Stimulated activated CD4-positive, alpha-beta T cell treated with anti-CD3 and anti-CD28 coated beads, Interleukin-1b, Interleukin-23, amount 100 ng/mL, for 48 hours (primary cell): ENCODE data around the gene RUNX1.

Experiments
- DNase-seq: peaks from one replicate; pipeline ENCODE4 v3.0.0-alpha.2; 2020

RUNX1 gene

DNA sequence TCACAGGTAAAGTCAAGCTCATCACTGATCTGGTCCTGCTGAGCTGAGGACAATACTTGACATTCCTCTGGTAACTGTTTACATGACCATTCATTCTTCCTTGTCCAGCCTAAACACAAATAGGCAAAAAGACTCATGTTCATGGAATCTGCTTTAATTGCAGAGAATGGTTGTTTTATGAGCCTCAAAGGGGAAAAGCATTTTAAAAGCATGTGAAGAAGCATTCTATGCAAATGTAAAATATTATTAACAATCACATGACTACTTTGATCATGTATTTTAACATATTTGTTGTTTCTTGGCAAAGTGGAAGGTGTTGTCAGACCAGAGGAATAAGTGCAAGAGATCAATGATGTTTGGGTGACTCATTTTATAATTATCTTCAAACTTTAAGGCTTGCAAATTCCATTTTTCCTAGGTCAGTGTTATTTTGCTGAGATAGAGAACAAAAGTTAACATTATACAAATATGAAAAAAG, 133.7 kb downstream of the RUNX1 start:
- no peak for DNase-seq

DNA sequence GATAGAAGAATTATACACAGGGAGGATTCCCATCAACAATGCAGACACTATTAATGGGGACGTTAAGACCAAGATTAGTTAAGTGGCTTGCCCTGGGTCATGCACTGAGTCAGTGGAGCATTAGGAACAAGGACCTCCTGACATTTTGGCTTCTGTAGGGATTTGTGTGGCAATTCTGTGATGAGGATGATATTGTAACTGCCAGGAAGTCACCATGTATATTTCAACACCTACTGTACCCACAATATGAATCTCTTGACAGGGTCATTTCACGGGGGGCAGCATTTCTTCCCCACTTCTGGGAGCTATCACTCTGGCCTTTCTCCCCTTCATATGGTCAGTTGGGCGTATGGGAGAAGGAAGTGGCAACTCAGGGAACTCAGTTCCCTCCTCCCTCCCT, 134.9 kb downstream of the RUNX1 start:
- no peak for DNase-seq

GRCh38 chr21:34913811-34914210, 135.3 kb downstream of the RUNX1 start:
- DNase-seq, result no peak

GRCh38 chr21:34912022-34912945, 136.8 kb downstream of the RUNX1 start:
- no peak for DNase-seq

DNA sequence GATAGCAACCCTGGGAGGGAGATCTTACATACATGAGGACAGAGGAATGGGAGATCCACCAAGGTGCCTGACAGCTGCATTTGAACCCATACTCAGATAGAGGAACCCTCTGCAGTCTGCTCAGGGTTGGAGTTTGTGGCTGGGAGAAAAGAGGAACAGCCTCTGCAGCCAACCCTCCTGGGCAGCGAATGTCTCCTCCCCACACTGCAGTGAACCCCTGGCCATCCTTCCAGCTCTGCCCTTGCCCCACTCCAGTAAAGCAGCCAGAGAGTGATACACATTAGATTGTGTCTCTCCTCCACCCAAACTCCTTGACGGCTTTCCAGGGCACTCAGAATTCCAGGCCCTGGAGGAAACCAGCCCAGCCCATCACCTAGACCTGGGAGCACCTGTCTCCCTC, 137.7 kb downstream of the RUNX1 start:
- DNase-seq, result no peak

DNA sequence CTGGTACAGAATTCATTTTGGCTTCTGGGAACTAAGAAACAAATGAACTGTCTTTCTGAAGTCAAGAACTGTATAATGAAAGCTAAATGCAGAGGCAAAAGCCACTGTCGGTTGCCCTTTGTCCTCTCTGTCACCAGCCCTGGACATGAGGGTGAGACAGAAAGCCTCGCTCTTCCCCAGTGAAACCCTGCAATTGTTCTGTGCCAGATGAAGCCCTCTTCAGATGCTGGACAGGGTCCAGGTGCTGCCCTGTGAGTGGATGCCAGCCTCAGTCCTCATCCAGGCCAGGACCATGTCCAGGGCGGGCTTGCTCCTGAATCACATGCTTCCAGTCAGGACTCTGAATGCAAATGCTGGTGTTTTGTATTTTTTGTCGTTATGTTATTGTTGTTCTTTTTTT, 138.7 kb downstream of the RUNX1 start:
- DNase-seq, result no peak

DNA sequence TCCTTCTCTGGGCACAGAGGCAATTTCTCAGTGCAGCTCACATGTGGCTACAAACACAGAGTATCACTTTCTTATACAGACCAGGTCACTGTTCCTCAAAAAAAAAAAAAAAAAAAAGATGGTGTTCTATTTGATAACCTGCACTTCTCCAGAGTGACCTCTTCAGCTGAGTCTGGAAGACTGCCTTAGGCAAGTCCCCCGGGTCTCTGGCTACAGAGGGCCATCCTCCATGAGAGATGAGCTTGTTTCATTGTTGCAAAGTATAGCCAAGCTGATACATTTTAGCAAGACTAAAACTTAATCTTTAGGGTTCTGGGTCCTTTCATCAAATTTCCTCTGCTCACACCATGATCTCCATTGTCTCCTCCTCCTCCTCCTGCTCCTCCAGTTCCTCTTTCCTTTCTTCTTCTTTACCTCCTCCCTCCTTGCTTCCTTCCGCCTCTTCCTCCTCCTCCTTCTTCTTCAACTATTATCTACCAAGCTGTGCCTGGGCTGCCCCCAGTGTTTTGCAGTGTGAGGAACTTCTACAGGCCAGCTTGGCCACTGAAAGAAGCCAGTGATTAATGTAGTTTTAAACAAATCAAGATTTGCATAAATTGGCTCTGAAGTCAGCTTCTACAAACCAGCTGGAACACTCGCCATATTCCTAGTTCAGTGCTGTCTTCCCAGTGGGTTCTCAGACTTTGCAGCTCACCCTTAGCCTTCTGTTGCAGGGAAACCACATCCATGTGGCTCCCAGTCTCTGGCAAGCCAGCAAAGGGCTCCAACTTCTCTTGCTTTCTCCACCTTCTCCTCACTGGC, 139.4 kb downstream of the RUNX1 start:
- DNase-seq, result no peak

- no peak for DNase-seq
These were observed 140.6 kb downstream of the RUNX1 start for GRCh38 chr21:34908419-34909055.

GRCh38 chr21:34907461-34908418, 141.4 kb downstream of the RUNX1 start:
- DNase-seq, result no peak

- no peak for DNase-seq
These were observed 142.7 kb downstream of the RUNX1 start for GRCh38 chr21:34906401-34906800.

DNA sequence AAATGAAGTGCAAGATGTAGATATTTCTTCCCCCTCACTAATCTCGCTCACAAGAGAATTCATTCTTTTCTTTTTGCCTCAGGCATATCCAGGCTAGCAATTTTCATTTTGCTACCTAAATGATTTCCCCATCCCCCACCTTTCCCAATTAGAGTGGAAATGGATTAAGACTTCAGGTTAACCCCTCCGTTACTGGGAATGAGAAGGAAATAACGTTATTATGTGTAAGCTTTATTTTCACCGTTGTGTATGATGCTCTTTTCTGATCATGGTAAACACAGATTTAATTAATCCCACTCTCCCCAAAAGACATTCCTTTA, 143.9 kb downstream of the RUNX1 start:
- DNase-seq, result no peak

DNA sequence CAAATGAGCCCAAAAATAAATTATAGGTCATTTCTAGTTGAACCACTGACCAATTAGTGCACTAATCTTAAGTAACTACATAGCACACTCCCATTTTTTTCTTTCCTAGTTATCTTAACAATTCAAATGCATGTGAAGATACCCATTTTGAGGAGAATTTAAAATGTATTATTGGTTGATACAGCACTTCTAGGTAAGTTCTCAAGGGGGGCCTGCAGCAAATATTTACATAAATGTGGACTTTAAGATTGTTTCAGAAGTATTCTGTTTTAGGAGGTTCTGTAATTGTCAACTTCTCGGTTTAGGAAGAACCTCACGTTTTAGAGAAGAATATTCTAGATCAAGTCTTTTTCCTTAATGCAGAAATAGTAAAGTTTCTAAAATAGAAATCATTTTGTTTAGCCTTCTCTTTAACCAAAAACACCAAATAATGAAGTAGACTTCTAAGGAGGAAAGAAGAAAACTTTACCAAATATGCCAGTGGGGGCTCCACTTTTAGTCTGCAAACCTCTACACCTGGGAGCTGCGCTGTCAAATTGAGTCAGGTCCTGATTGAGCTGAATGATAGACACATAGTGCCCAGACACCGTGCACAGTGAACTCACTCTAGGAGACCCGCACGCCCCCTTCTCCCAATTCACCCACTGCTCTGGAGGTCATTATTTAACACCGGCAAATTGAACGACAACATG, 144.4 kb downstream of the RUNX1 start:
- no peak for DNase-seq

DNA sequence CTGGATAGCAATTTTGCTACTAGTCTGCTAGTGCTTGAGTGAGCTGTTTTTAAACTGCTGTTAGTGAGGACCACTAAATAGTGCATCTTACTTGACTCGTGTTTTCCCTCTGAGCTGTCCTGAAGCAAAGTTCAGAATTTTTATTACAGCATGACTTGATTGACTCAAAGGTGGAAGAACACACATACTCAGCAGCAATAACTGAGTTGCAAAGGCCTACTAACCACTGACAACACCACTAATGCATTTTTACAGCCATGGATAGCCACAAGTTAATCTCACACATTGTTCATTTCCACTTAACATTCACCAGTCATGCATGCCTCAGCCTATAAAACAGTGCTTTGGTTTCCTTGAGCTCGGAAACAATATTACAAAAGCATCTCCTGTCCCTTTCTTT, 148.7 kb downstream of the RUNX1 start:
- DNase-seq, result no peak

- DNase-seq, result no peak
These were observed 149.3 kb downstream of the RUNX1 start for GRCh38 chr21:34899760-34900159.

- no peak for DNase-seq
These were observed 149.8 kb downstream of the RUNX1 start for GRCh38 chr21:34899302-34899701.

GRCh38 chr21:34897828-34898227, 151.3 kb downstream of the RUNX1 start:
- DNase-seq, result peak; percentile 13

DNA sequence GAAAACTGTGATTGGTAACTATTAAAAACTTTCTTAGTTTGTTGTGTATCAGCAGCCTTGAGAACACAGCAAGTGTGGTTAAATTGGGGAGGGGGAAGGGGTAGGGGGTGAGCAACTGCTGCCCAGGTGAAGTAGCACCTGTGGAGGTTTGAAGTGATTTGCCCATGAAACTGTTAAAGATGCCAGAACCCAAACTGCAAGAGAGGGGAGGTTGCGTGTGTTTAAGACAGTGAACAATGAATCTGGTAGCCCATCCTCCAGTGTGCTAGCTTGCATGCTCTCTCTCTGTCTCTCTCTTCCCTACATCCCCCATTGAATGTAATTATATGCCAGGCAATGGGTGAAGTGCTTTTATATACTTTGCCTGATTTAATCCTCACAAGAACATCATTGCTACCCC, 154.7 kb downstream of the RUNX1 start:
- no peak for DNase-seq

DNA sequence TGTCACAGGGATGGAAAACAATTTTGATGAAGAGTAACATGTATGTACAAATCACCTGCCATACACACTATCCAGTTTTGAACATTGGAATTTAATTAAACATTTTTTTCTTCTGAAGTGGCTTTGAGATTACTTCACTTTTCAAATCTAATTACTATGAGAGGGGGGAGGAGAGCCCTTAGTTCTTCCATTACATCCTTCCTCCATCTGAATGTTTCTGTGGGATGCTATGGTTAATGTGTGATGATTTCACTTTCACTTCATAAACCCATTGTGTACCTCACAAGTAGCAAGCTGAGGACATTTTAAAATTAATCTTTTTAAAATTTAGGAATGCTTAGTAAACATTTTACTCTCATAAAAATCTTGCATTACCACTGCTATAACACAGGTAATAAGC, 156.9 kb downstream of the RUNX1 start:
- no peak for DNase-seq

GRCh38 chr21:34891613-34891943, 157.5 kb downstream of the RUNX1 start:
- DNase-seq, result no peak

DNA sequence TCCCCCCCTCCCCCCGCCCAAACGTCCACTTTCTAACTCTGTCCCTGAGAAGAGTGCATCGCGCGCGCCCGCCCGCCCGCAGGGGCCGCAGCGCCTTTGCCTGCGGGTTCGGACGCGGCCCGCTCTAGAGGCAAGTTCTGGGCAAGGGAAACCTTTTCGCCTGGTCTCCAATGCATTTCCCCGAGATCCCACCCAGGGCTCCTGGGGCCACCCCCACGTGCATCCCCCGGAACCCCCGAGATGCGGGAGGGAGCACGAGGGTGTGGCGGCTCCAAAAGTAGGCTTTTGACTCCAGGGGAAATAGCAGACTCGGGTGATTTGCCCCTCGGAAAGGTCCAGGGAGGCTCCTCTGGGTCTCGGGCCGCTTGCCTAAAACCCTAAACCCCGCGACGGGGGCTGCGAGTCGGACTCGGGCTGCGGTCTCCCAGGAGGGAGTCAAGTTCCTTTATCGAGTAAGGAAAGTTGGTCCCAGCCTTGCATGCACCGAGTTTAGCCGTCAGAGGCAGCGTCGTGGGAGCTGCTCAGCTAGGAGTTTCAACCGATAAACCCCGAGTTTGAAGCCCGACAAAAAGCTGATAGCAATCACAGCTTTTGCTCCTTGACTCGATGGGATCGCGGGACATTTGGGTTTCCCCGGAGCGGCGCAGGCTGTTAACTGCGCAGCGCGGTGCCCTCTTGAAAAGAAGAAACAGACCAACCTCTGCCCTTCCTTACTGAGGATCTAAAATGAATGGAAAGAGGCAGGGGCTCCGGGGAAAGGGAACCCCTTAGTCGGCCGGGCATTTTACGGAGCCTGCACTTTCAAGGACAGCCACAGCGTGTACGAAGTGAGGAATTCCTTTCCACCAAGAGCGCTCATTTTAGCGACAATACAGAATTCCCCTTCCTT, 158.1 kb downstream of the RUNX1 start:
- DNase-seq, result no peak

- DNase-seq, result no peak
These were observed 158.7 kb downstream of the RUNX1 start for GRCh38 chr21:34890470-34890723.
